ENCODE measurements around the gene SOCS3.

The SOCS3 gene

GRCh38 chr17:78390241-78391050 lies 30.6 kb upstream of the SOCS3 start:
- DNase-seq, result no peak

DNA sequence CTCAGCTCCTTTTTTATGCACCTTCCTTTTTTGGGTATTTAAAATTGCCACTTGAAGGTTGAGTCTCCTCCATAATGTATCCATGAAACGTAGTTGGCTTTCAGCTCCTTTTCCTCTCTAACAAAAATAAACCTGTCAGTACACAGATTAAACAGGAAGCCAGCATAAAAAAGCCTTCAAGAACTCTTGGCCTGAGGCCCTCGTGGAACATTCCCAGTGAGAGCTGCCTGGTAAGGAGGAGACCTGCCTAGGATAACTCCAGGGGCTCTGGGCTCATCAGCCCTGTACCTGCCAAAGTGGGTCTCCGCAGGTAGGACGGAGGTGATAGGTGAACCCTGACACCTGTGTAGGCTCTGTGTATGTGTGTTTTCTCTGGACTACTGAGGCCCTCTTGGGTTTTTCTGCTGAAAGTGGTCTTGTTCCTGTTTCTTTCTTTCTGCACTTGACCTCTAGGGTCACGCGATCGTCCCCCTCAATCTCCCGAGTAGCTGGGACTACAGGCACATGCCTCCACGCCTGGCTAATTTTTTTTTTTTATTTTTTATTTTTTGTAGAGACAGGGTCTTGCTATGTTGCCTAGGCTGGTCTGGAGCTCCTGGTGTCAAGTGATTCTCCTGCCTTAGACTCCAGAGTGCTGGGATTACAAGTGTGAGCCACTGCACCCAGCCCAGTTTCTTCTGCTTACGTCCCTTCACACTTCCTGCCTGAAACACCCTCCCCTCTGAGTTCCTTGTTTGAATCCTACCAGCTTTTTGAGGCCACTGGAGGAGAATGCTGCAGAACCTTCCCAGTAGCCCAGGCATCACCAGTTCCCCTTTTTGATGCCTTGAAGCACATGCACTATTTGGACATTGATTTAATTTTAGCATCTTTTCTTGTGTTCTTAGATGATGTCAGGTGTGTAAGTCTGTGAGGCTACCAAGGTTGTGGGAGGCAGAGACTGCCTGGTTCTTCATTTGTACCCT lies 28.4 kb upstream of the SOCS3 start:
- DNase-seq, result no peak

DNA sequence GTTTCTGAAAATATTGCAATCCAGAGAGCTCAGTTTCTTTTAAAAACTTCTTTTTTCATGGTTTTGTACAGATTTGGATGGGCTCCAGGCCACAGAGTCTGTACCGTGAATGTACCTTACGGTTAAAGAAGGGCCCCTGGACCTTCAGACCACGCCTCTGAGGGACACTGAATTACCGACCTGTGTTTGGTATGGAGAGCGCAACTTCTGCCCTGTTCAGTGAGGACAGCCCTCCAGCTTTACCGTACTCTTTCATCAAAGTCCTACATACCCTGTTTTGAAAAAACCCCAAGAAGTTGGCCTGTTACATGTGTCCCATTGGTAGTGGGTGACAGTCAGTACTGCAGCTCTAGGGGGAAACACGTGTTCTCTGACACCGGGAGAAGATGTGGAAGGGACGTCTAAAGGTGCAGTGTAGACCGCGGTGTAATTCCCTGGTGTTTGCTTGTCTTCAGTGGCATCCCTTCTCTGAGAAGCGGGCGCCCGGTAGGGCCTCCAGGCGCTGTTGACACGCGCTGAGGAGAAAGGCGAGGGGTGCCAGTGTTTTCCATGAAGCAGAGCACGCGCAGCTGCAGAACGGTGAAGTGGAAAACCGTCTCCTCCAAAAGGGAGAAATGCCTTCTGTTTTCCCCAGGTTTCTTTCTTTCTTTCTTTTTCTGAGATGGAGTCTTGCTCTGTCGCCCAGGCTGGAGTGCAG lies 24.8 kb upstream of the SOCS3 start:
- DNase-seq, result peak; percentile 19

DNA sequence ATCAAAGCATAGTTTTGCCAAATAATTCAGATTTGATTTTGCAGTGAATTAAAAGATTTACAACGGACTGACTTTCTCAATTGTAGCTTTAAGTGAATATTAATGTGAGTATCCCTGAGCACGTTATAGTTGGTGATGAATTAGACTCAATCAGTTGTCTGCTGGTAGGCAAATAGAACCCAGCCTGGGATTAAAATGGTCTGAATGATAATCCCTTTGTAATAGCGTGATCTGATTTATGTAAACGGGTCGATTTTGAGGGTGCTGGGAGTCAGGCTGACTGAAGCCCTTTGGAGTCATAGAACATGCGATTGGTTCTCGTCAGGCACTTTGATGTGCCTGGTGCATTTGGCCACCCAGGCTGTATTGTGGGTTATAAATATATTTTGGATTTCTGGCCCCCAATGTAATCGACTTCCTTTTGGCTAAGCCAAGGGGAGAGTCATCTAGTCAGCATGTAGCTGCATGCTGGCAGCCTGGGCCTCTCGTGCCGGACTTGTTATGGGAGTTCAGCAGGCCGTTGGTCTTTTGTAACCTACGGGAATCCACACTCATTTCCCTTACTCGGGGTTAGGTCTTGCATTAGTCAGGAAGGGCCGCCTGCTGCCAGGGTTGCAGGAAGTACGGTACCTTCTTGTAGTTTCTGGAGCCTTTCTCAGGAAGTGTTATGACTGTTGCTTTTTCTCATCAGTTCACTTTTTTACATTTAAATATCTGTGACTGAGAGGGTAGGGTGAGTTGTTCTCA lies 24.0 kb upstream of the SOCS3 start:
- peak; percentile 57 for DNase-seq

DNA sequence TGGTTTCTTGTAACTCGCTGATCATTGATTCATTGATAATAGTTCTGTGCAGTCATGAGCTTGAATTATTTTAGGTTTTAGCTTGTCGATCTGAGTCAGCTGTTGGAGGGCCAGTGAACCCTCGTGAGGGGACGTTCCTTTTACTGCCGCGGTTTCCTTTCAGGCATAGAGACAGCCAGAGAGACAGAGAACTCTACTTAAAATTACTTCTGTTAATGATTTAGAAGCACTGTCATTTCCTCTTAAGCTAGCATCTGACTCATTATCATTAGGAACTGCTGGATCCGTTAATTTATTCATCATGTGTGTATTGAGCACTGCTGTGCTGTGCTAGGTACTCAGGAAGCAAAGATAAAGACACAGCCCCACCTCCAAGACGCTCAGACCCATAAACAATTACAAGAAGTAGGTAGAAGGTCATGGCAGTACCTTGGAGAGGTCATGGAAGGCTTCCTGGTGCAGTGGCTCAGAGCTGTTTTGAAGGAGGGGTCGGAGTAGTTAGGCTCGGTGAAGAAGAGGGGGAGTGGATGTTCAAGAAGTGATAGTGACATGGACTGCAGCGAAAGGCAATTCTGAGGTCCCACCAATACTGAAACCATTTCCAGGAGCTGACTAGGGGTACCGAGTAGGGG lies 21.8 kb upstream of the SOCS3 start:
- DNase-seq, result peak; percentile 60

GRCh38 chr17:78380370-78380769 lies 20.5 kb upstream of the SOCS3 start:
- no peak for DNase-seq

- no peak for DNase-seq
Measured at GRCh38 chr17:78379131-78379491, 19.2 kb upstream of the SOCS3 start.

DNA sequence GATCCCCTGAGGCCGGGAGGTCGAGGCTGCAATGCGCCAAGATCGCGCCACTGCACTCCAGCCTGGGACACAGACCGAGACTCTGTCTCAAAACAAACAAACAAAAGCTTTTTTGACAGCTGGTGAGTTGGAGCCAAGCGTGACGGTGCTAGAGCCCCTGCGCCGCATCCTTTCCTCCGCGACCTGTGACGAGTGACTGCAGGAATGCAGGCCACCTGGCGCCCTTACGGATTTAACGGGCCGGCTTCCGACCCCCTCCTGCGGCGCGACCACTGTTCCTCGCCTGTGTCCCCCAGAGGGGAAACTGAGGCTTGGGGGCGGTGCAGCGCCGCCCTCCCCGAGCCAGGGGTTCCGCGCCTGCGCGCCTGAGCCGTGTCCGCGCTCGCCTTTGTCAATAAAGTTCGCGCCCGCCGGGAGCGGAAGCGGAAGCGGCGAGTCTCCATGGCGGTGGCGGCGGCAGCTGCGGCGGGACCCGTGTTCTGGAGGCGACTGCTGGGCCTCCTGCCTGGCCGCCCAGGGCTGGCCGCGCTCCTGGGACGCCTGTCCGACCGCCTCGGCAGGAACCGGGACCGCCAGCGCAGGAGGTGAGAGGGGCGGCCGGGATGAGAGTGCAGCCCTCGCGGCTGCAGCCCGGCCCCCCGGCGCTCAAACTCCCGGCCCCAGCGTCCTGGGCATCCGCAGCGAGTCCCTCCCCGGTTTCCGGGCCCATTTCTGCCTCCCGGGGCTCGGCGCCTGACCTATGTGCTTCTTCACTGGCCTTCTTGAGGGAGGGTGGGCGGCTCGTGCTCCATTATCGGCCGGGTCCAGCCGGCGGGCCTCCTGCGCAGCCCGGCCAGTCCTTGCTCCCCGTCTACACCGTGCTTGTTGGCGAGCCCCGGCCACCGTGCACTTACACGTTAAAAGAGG lies 18.6 kb upstream of the SOCS3 start, which contains the start of gene PGS1:
PGS1 (plus strand) TSS at position 425 of the 906 bp plus-strand sequence; CDS start at position 442, 17 bp downstream.
- DNase-seq, result peak; percentile 77

GRCh38 chr17:78377858-78378224 lies 18.0 kb upstream of the SOCS3 start:
- no peak for DNase-seq

GRCh38 chr17:78376161-78376560 lies 16.3 kb upstream of the SOCS3 start:
- no peak for DNase-seq

DNA sequence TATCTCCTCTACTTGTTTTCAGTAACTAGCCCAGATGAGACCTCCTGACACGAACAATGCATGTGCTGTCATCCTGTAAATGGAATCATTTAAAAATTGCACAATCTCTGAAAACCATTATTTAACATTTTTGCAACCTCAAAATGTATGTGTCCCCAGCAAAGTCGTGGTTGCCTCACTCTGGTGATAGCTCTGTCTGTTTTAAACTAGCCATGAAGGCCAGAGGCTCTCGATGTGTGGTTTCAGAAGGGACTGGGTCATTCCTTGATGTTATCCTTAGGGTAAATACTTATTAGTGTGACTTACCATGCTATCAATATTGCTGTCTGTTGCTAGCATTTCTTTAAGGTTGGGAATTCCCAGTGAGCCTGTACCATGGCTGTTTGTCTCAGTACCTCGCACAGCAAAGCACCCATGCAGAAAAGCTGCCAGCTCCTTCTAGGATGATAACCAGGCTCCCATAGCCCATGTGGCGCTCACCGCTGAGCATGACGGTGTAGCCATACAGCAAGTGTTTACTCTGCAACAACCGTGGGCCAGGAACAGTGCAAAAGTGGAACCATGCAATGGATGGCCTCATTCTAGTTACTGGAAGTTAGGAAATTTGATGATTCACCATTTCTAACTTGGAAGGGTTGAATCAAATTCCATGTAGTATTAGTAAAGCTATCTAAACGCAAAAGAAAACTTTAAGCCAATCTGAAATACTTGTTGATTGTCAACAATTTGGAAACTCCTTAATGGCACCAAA lies 15.7 kb upstream of the SOCS3 start:
- no peak for DNase-seq

GRCh38 chr17:78374631-78375274 lies 14.9 kb upstream of the SOCS3 start:
- DNase-seq, result no peak

DNA sequence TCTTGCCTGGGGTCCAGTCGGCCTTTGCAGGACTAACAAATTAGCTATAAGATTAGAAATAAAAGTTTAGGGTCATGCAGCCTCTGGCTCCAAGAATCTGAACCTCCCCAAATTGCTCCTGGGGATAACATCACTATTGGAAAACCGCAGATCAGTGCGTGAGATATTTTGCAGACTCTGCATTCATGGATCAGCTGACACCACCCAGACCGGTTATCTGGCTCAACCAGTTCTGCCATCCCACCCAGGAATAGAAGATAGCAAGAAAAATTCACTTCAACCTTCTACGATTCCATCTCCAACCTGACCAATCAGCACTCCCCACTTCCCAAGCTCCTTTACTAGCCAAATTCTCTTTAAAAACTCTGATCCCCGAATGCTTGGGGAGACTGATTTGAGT lies 14.3 kb upstream of the SOCS3 start:
- no peak for DNase-seq

DNA sequence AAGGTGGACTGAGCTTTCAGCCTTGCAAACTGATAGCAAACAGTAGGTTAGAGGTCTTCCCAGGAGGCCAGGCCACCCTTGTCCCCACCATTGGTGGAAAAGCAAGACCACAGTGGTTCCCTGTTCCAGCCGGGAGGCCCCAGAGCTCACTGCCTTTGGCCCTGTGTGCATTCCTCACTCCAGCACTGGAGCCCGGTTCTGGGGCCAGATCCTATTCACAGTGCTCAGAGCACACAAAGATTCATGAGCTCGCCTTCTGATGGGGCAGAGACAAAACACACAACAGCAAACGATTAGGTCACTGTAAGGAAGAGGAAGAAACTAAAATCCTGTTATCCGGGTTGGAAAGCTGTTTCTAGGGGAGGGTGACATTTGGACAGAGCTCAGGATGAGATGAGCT lies 13.0 kb upstream of the SOCS3 start:
- DNase-seq, result no peak

DNA sequence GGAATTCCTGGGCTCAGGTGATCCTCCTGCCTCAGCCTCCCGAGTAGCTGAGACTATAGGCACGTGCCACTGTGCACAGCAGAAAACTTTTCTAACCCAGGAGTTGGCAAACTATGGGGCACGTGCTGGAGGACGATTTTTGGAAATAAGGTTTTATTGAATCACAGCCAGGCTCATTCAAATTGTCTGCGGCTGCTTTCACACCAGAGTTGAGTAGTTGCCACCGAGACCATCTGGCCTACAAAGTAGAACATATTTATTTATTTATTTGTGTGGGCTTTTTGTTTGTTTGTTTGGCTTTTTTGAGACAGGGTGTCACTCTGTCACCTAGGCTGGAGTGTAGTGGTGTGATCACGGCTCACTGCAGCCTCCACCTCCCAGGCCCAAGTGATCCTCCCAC lies 11.2 kb upstream of the SOCS3 start:
- no peak for DNase-seq

GRCh38 chr17:78369791-78370381 lies 10.0 kb upstream of the SOCS3 start:
- DNase-seq, result no peak

- DNase-seq, result no peak
Measured at GRCh38 chr17:78368854-78369495, 9.1 kb upstream of the SOCS3 start.

DNA sequence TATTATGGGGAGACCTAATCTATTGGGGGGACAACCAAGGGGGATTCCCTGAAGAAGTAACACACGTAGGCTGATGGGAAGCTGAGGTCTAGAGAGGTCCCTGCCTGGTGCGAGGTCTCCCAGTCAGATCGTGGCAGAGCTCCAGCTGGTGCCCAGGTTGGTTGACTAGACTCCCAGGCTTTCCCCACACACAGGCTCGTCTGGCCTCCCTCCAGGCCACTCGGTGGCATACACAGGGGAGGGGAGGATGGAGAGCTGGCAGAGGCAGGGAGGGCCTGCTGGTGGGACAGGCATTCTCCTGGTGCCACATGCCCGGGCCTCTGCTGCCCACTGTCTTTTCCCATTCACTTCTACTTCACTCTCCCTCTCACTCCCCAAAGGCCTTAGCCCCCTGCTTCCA lies 8.5 kb upstream of the SOCS3 start:
- DNase-seq, result no peak

GRCh38 chr17:78367193-78367592 lies 7.3 kb upstream of the SOCS3 start:
- DNase-seq, result no peak
